ENCODE results near the gene SMARCD1.

- no peak for TF ChIP-seq POLR2A (IDR thresholded peaks at IDR 0.05; ENCODE audit: low read length)
- no peak for TF ChIP-seq GATA1 (IDR thresholded peaks at IDR 0.05; ENCODE audit: low read depth, low read length)
These were observed 33.9 kb upstream of the SMARCD1 start for GRCh38 chr12:50051101-50051806.
